GM21381 (cell line): ENCODE measurements around the gene FRMD4A.
"Not testable (repeated sequence)": the region's sequence is repeated elsewhere in the genome, so short reads cannot be mapped to it uniquely, and the experiment has no call there.

Experiments
- ATAC-seq: cut with Tn5 transposase; IDR thresholded peaks from one replicate; pipeline ENCODE4 v1.9.1; 2021; ENCODE audit warnings: mild to moderate bottlenecking, moderate library complexity; ENCODE audit not compliant: unreplicated experiment

FRMD4A gene

DNA sequence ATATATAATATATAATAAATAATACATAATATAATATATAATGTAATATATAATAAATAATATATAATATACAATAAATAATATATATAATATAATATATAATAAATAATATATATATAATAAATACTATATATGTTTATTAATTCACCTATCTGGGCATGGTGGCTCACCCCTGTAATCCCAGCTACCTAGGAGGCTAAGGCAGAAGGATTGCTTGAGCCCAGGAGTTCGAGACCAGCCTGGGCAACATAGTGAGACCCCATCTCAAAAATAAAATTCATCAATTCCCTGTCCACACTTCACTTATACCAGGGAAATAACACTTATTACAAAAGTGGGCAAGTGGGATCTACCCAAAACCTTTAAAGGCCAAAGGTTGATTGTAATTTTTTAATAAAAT, 462.9 kb downstream of the FRMD4A start:
- ATAC-seq: no peak

DNA sequence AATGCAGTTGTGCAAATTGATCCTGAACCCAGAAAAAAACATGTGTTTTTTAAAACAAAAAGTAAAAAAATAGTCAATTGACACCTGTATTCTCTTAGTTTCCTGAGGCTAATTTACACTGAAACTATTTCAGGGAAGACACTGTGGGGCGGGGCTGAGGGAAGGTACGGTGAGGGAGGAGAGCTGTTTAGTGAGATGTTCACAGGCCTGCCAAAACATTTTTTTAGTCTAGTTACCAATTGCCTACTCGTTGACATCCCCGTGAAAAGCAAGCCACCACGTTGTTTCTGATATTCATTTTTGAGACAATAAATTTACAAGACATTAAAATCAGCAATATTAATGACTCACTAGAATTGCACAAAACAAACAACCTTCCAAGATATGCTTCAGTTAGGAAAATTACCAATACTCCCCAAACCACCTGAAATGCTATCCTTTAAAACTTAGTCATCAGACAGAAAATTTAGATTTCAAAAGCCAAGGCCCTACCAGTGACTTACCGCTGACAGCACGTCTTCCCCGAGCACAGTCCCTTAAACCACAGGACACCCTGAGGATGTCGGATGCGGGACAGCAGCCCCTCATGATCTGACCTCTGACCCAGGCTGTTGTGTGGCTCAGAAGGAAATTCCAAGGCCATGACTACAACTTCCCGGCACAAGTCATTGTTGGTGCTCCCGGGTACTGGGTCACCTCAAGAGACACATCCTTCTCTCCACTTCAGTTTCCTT, 464.8 kb downstream of the FRMD4A start:
- no peak for ATAC-seq

DNA sequence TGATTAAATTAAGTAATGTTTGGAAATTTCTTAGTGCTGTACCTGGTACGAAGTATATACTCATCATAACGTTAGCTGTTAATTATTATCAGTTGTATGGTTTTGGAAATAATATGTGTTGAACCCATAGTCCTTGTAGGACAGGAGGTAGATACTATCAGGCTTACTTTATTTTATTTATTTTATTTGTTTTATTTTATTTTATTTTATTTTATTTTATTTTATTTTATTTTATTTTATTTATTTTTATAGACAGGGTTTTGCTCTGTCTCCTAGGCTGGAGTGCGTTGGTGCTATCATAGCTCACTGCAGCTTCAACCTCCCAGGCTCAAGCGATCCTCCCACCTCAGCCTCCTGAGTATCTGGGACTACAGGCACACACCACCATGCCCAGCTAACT, 465.5 kb downstream of the FRMD4A start:
- ATAC-seq: not testable (repeated sequence)

DNA sequence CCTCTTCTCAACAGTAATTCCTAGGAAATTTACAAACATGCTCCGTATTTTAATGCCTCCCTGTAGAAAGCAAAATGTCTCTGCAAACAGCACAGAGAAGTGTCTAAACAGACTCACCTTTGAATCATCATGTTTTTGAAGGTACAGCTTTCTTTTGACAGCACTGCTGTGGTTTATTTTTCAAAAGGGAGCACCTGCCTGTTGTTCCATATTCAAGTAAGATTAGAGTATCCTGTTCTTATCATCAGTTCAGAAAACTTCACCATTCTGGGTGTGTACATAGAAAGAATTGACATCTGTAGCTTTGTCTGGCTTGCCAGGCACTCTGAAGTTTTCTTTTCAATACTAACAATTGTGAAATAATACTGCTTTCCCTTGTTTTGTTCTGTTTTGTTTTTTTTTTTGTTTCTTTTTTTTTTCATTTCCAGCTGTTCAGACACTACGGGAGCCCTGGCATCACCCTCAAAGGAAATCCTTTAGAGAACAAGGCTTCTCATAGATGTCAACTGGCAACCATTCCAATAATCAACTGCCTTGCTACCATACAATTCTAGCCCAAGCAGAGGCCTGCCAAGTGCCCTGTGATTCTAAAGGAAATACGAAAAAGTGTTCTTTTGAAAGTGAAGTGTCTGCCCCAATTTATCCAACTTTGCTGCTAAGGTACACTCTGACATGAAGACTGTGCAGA, 468.0 kb downstream of the FRMD4A start:
- ATAC-seq: no peak

DNA sequence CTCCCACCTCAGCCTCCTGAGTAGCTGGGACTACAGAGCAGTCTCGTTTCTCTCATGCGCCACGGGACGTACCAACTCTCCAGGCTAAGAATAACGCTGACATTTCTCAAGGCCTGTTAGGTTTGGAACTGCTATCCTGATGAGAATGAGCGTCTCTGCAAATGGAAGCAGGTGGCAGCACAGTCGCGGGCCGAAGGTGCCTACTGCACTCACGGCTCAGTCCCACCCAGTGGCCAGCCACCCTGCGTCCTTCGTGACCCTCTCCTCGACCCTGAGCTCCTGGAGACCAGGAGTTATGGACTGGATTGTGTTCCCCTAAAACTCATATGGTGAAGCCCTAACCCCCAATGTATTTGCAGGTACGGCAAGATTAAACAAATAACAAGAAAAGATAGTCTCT, 469.8 kb downstream of the FRMD4A start:
- ATAC-seq: no peak

DNA sequence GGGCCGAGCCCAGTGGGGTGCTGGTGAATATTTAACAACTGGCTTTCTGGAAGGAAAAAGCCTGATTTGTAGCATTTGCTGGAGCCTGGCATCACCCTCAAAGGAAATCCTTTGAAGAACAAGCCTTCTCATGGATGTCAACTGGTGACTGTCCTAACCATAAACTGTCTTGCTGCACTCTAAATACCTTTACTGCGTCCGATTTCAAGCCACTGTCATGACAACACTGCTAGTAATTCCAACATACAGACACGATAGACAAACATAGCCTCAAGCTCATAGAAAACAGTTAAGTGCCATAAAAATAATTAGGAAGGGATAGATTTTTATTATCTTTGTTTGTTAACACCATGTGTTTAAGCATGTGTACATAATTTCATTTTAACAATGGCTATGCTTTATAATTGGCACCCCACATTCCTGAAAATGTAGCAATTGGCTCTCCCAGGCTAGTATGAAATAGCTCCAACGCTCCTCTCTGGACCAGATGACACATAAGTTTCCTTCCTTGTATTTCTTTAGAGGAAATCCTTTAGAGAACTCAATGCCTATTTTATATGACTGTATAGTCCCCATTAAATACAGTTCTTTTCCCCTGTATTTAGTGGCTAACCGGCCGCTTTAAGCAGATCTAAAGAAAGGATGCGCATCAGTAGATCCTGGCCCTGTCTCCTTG, 470.6 kb downstream of the FRMD4A start:
- ATAC-seq: no peak

DNA sequence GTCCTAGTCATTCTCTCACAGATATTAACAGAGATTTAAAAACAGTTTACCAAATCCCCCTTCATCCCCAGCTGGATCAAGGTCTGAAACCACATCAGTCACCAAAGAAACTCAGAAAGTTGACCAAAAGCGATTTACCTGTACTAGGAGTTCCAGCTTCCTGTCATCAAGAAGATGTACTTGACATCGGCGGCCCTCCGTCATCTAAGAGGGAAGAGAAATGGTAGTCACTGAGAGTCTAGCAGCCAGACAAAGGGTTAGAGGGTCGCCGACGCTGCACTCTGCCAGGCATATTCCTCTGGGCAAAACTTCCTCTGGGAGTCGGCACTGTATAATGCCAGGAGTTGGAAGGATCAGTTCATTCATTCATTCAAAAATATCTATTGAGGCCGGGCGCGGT, 472.0 kb downstream of the FRMD4A start:
- no peak for ATAC-seq

DNA sequence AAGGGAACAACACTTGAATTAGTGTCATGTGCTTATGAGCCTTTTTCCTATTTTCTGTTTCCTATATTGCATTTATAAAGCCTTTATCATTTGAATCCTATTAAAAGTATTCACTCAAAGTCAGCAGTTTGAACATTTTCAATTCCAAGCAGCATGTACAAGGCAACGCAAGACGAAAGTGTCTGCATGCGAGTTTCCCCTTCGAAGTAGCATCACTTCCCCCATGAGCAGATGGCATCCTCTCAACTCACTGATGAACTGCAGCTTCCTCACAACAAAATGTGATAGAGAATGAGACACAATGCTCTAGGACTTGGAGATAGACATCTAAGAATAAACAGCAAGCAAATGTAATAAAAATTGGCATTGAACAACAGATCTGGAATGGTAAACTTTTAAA, 473.3 kb downstream of the FRMD4A start:
- ATAC-seq: no peak

DNA sequence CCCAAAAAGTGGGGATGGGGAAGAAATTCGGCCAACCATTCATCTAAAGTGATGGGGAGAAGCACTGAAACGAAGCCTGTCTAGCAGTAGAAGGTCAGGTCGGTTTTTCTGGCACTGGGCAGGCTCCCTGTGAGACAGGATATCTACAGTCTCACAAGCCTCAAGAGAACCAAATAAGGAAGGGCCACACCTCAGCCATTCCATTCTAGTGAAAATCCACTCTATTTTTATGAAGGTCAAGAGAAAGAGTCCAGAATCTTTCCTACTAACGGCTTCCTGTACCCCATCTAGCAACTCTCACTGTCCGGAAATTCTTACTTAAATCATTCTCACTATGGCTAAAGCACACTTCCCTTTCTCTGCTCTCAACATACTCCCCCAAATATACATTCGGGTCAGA, 476.9 kb downstream of the FRMD4A start:
- ATAC-seq: no peak

DNA sequence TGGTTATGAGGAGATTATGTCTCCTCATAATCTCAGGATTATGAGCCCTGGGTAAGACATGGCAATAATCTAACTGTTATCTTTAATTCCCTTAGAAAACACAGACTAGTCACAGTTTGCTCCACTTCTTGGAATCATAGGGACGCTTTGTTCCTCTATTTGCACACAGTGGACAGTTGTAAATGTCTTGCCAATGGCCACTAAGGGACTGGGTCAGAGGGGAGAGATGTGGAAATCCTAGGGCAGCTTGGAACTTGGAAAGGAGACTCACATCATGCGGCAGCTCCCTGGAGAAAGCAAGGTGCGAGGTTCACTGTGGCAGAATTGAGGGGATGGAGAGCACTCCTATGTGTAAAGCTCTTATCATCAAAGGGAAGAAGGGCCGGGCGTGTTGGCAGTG, 477.9 kb downstream of the FRMD4A start:
- ATAC-seq: no peak

DNA sequence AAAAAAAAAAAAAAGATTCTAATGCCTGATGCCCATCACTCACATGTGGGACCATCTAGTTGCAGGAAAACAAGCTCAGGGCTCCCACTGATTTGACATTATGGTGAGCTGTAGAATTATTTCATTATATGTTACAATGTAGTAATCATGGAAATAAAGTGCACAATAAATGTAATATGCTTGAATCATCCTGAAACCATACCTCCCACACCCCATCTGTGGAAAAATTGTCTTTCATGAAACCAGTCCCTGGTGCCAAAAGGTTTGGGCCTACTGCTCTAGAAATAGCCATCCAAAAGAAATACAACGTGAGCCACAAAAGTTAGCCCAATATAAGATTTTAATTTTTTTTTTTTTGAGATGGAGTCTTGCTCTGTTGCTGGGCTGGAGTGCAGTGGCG, 478.8 kb downstream of the FRMD4A start:
- ATAC-seq: no peak

DNA sequence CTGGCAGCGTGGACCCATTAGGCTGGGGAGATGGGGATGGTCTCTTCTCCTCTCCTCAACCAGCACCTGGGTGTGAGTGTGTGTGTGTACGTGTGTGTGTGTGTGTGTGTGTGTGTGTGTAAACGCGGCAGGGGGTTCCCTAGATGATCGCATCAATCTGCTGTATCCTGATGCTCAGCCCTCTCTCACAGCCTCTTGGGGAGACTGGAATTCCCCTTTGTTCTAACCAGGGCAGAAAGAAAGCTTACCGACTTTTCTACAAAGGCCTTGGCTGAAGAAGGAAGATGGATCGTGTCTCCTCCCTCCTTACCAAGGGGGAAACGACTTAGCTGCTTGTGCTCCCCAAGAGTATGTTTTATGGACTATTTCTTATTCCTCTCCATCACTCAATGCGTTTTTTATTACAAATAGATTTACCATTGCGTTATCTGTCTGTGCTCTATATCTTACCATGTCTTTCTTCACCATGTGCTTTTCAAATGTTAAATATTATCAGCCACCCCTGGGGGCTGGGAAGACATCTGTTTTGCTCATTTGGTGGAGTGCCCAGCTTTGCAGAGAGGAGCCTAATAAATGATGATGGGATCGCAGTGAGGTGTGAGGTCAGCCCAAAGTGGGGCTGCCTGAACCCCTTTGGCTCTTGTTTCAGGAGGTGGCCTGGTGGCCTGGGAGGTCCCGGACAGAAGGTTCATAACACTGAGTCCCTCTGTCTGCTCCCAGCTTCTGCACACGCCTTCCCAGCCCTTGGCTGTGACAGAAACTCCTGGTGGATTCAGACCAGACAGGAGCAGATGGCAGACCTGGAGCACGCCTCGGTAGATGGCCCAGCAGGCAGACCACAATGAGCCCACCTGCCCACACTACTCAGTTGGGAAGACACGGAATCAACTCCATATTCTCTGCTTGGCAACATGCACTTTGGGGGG, 481.9 kb downstream of the FRMD4A start:
- no peak for ATAC-seq

DNA sequence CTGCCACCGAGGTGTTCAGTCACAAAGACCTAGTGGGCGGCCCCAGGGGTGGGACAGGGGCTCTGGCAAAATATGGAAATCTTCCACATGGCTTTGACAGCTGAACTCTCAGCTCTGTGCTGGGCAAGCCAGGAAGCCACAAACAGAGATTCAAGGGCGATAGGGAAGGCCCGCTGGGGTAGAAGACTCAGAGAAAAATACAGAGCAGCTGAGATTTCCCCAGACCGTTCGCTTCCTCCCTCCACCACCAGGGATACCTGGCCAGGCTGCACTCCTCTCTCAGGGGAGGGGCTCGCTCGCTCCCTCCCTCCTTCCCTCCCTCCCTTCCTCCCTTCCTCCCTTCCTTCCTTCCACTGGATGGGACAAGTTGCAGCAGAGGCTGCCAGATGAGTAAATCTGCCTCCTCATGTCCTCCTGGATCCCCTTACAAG, 483.5 kb downstream of the FRMD4A start:
- no peak for ATAC-seq

DNA sequence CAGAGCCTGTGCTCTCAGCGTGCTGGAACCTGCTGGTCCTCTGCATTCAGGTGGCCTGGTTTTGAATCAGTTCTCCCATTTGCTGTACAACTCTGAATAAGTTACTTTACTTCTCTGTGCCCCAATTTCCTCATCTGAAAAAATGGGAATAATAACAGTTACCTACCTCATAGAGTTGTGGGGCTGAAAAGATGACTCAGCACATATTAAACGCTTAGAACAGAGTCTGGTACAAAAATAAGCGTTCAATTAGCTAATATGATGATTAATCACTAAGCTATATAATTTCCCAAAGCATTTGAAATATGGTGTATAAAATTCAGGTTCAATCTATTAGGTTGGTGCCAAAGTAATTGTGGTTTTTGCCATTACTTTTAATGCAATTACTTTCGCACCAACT, 484.8 kb downstream of the FRMD4A start:
- no peak for ATAC-seq

DNA sequence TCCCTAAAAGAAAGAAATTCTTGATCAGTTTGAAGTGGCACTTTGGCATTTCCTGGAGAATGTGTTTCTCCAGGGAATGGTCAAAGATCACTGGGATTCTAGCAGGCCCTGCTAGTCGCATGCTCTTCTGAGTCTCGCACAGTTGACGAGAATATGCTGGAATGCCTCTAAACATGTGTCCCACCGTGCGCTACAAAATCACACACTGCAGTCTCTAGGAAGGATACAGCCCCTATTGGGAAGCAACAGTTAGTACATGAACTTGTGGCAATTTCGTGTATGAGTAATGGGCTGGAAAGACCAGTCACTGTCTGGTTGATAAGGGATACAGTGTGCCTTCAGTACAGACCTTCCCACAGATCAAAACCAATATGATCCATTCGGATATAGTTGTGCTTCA, 486.1 kb downstream of the FRMD4A start:
- ATAC-seq: no peak

DNA sequence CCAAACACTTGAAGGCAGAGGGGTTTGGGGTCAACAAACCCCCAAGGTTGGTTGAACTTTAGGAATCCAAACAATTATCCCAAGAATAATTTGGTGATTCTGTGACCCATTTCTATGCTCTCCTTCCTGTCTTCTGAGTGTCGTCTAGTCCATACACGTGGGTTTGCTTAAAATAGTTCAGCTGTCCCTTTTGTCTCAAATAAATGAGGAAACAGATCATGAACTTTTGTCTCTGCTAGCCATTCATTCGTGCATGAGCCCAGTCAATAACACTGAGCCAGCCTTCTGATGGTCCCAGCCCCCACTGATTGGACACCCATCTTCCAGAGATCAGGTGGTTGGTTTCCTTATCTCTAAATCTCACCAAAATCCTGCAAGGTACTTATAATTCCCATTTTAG, 488.6 kb downstream of the FRMD4A start:
- ATAC-seq: no peak

DNA sequence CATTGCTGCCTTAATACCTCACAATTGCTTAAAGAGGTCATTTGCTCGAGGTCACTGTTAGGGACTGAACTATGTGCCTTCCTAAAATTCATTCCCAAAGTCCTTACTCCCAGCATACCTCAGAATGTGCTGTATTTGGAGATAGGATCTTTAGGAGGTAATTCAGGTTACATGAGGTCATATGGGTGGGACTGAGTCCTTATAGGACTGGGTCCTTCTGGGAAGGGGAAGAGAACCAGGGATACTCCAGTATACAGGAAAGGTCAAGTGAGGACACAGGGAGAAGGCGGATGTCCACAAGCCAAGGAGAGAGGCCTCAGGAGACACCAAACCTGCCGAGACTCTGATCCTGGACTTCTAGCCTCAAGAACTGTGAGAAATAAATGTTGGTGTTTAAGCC, 490.7 kb downstream of the FRMD4A start:
- ATAC-seq: no peak

DNA sequence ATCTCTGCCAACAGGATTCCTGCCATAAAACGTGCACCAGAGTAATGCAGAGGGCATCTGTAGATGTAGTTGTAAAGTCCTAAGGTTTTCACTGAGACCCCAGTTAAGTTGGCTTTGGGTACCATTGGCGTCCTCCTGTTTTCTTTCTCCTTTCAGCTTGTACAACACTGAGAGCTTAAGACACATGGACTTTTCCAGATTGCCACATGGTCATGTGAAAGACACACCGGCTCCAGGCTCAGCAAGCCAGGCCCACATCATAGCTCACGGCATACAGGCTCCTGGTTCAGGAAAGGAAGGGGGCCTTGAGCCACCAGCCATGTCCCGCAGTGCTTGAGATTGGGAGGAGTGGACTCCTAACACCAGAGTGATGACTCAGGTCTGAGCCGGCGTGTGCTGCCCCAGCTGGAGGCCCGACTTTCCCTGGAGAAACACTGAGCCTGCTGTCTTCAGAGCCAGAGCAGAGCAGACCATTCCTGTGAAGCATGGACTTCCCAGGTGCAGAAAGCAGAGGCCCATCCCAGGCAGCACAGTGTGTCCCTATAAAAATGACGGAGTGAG, 491.2 kb downstream of the FRMD4A start:
- no peak for ATAC-seq

DNA sequence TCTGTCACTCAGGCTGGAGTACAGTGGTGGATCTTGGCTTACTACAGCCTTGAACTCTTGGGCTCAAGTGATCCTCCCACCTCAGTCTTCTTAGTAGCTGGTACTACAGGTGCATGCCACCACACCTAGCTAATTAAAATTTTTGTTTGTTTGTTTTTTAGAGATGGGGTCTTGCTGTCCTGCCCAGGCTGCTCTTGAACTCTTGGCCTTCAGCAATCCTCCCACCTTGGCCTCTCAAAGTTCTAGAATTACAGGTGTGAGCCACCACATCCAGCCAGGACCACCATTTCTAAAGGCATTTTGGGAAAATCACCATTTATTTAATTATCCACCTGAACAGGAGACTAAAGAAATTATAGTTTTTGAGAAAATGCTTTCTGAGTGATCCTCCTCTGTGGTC, 491.7 kb downstream of the FRMD4A start:
- ATAC-seq: no peak

DNA sequence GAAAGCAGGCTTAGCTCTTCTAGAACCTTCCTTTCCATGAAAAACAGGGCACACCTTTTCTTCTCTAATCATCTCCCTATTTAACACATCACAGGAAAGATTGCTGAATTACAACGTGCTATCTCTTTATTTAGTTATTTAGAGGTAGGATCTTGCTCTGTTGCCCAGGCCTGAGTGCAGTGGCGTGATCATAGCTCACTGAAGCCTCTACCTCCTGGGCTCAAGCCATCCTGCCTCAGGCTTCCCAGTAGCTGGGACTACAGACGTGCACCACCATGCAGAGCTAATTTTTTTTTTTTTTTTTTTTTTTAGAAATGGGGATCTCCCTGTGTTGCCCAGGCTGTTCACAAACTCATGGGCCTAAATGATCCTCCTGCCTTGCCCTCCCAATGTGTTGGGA, 492.8 kb downstream of the FRMD4A start:
- ATAC-seq: no peak
